A204.1 (cell line): ENCODE measurements around the gene CBFB.

Source experiments
- FAIRE-seq: peaks from 2 replicates; lab custom pipeline; 2012; peaks lifted over from hg19 to GRCh38; lab: Jason Lieb, UNC

Gene CBFB

DNA sequence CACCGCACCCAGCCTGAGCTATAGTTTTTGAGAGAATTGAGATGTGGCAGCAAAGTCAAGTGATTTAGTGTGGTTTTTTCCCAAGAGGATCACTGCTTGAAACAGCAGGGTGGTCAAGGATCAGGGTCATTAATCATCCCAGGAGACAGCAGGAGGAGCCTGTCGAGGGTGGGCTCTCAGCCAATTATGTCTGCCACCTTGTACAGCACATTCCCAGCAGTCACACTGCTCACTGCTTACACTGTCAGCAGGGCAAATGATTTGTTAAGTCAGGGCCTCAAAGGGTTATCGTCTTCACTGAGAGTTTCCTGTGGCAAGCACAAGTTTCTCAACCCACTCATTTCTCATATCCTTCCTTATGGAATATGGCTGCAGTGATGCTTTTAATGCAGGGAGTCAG lies 108.7 kb downstream of the CBFB start:
- no peak for FAIRE-seq

DNA sequence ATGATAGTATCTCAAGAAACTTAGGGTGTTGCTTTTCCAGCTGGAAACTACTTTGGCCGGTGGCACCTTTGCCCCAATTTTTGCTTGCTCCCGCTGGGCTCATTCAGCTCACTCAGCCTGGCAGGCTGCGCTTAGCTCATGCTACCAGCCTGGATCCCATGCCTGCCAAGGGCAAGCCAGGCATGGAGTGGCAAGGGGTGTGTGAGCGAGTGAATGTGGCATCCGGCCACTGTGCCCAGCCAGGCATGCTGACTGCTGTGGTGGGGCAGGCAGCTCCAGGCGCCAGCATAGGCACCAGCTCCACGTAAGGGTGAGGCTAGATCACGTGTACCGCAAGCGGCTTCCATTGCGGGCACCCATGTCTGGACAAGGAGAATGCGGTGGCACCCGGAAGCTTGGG lies 112.4 kb downstream of the CBFB start:
- no peak for FAIRE-seq

DNA sequence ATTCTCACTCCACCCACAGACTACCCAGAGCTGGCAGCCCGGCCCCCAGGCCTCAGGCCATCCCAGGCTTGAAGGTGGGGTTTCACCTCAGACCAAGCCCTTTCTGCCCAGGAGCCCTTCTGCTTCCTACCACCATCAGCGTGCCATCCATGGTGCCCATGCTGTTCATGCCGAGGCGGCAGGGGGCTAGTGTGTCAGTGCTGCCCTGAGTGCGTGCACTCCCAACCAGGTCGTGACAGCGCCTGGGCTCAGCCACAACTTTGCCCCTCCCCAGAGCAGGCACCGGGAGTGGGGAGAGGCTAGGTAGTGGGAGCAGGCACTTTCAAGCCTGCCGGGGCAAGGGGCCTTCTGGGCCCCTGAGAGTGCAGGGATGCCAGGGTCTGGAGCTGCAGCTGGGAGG lies 113.4 kb downstream of the CBFB start:
- no peak for FAIRE-seq

- no peak for FAIRE-seq
Observed at GRCh38 chr16:67144943-67145342, 116.0 kb downstream of the CBFB start.

GRCh38 chr16:67145746-67146145 lies 116.8 kb downstream of the CBFB start:
- FAIRE-seq = no peak

DNA sequence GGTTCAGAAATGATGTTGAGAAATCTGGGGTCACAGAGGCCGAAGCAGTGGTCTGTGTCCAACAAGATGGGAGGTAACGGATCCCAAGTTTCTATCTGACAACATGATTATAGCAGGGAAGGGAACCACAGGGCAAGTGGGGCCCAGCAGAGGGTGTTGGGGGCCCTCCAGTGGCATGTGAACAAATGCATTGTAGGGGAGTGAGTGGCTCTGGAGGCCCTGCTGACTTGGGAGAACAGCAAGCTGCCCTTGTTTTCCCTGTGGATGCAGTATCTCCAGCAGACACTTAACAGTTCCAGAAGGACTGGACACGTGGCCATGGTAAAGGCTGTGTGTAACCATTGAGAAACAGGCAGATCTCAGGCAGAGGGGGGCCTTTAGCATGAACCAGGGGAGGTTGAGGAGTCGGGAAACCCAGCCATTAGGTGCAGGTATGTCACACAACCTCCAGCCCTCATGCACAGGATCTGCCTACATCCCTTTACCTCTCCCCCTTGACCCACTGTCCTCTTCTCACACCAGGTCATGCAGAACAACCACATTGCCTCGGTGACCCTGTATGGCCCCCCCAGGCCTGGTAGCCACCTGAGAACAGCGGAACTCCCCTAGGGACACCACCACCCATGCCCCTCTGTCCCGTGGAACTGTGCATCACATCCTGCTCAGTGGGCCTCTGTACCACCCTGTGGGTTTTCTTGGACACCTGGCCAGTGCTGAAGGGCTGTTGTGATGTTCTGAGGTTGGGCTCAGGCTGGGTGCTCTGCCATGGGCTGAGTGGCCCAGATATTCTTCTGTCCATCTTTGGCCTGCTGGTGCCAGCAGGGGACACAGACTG lies 117.8 kb downstream of the CBFB start:
- FAIRE-seq = no peak

DNA sequence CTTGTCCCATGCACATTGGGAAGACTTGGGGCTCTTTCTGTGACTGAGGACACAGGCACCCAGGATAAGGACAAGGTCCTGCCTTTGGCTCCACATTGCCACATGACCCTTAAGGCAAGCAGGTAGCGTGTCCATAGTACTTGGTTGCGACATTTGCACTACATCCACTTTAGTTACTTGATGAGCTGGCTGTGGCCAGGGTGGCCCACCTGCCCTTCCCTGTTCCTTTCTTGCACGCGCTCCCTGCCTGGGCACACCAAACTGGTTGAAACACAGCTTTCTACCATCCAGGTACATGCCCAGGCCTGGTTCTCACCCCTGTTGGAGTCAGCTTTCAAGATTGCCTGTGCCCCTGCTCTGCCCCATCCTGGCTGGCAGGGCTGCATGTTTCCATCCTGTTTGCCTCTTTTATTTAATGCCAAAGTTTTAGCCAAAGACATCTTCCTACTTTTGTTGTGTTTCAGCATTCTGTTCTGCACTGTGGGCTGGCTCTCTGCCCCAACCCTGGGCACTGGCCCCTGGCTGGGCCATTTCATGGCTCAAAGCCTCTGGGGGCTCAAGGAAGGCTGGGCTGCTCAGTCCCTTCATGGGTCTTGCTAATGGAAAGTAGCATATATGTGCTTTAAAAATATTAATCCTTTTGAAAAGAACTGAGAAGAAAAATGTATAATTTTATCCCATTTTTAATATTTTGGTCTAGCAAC lies 118.6 kb downstream of the CBFB start:
- no peak for FAIRE-seq

GRCh38 chr16:67148221-67148620 lies 119.3 kb downstream of the CBFB start:
- FAIRE-seq = no peak

DNA sequence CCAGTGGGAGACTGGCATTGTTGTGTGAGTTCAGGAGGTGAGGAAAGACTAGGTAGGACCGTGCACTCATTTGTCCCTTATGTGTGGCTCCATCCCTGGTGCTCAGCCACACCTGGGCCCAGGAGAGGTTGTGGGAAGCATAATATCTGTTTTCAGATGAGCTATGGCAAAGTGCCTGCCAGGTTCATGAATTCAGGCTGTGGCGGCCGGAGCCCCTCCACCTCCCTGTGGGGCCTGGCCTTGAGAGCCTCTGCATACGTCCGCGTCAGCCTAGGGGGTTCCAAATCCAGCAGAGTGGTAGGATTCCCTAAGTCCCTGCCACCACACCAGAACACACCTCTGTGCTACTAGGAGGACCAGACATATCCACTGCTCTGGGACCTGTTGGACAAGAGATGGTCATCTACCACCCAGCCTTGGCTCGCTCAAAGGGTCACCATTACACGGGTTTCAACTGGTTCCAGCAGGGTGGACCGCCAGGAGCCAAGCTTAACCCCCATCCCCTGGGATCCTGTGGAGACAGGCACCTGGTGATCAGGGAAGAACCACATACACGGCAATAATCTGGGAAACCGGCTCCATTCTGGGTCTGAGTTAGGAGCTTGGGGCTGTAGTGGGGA lies 119.8 kb downstream of the CBFB start:
- FAIRE-seq = no peak

- no peak for FAIRE-seq
Observed at GRCh38 chr16:67149276-67150046, 120.5 kb downstream of the CBFB start.

GRCh38 chr16:67150047-67150832 lies 121.3 kb downstream of the CBFB start:
- FAIRE-seq = no peak
